D721Med (cell line): Measurements from ENCODE around the gene PRKD1.

Experiments
- DNase-seq: peaks from one replicate; pipeline ENCODE4 v3.0.0; 2011; ENCODE audit warnings: low spot score; ENCODE audit not compliant: insufficient read length
- FAIRE-seq: peaks from 2 replicates; lab custom pipeline; 2011; peaks lifted over from hg19 to GRCh38; lab: Jason Lieb, UNC
- CTCF ChIP-seq: IDR thresholded peaks from 2 replicates; pipeline ENCODE4 v1.5.1; 2012; ENCODE audit warnings: mild to moderate bottlenecking, control low read depth; ENCODE audit not compliant: insufficient read depth; ENCODE audit errors: missing control alignments

PRKD1 gene

GRCh38 chr14:29663281-29663801 lies 264.3 kb downstream of the PRKD1 start:
- no peak for TF ChIP-seq CTCF
- DNase-seq = no peak
- FAIRE-seq = no peak

DNA sequence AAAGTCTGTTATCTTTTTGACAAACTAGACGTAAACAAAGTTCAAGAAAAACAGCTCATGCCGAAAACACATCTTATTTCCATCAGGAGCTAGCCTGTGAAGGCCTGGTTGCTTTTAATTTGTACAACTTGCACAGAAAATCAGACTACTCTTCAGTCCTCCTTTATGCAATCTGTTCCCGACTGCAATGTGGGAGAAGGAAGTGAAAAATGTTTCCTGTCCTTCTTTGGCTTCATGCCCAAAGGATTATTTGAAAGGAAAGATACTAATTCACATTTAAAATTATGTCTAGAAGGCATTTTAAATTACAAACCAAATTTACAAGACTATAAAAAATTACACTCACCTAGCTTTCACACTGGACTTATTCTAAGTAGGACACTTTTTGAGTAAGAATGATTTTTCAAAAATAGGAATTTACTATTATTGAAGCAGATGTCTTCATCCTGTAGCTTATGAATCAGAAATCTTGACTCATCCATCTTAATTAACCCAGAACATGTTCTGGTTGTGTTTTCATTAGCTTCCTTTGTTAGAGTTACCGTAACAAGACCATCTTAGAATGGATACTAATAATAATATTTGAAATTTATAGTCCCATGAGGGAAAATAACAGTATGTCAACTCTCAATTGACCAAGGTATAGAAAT lies 272.6 kb downstream of the PRKD1 start:
- TF ChIP-seq CTCF = no peak
- FAIRE-seq (no peak), DNase-seq (no peak)

DNA sequence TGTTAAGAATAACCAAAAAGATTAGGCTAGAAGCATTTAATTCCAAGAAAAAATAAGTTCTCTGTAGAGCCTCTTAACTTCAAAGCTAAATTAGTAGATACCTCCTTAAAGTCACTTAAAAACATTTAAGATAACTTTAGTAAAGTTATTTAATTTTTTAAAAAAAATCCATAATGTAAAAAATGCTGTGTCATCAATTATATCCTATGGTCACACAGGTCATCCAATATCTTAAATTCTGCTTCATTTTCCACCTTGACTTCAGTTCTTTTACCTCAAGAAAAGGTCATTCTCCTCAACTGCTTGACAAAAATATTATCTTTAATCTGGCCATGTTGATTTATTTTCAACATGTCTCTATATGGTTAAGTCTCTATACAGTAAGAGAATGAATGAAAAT lies 274.3 kb downstream of the PRKD1 start:
- FAIRE-seq = no peak
- DNase-seq = no peak
- TF ChIP-seq CTCF = no peak

DNA sequence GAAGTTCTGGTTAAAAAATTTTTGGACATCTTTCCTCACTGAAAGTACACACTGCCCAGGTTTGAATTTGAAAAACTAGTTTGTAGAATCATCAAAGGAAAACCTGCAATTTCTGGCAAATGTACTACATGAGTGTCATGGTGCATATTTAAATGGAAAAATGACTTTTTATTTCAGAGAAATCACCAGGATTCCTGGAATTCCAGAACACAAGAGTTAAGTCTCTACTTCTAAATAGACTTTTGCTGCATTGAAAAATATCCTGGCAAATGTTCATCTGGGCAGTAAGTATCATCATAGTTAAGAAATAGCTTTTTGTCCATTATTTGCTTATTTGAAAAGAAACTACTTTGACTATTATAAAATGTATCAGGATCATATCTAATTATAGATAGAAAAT lies 275.1 kb downstream of the PRKD1 start:
- DNase-seq (no peak), FAIRE-seq (no peak)
- TF ChIP-seq CTCF = no peak

- TF ChIP-seq CTCF = no peak
- no peak for DNase-seq
- no peak for FAIRE-seq
Observed at GRCh38 chr14:29650554-29651269, 276.9 kb downstream of the PRKD1 start.

DNA sequence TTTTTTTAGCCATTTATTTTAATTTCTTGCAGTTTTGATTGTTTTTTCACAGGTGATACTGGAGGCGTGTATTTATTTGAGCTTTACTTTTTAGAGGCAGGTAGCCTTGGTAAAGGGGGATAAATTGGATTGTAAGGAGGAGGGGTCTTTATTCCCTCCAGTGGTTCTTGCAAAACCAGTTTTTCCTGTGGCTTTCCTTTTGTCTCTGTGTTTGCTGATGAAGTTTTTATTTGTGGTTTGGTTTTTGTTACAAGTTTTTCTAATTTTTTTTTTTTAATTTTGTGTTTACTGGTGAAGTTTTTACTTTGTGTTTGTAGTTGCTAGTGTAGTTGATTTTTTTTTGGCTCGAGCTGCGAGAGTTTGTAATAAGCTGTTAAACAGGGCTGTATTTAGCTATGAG lies 278.5 kb downstream of the PRKD1 start:
- DNase-seq (no peak), FAIRE-seq (no peak)
- no peak for TF ChIP-seq CTCF

- DNase-seq = no peak
- TF ChIP-seq CTCF = no peak
- FAIRE-seq = no peak
Observed at GRCh38 chr14:29648045-29648444, 279.6 kb downstream of the PRKD1 start.
